Testis (tissue), 3 donors: Measurements from ENCODE around the gene TTC7B. TPM values are rescaled to one million over a fixed set of nuclear protein-coding genes. Genes with fewer than 3 reads are reported as not detected.

Experiments
- DNase-seq: peaks from one replicate; pipeline ENCODE4 v3.0.0-alpha.2; 2019
- H3K27ac ChIP-seq, 2 donors: fragments of 200-600 bp; sonication (generic); one replicate each; pipeline ENCODE4 v1.5.1; 2019
- H3K27me3 ChIP-seq: fragments of 200-600 bp; sonication (generic); one replicate; pipeline ENCODE4 v1.5.1; 2019
- H3K36me3 ChIP-seq: fragments of 200-600 bp; sonication (generic); one replicate; pipeline ENCODE4 v1.5.1; 2017; ENCODE audit warnings: low read depth; ENCODE audit errors: missing control alignments
- H3K4me1 ChIP-seq: fragments of 200-600 bp; sonication (generic); one replicate; pipeline ENCODE4 v1.5.1; 2019
- H3K4me3 ChIP-seq, 2 donors: fragments of 200-600 bp; sonication (generic); one replicate each; pipeline ENCODE4 v1.5.1; 2017 to 2019
- H3K9me3 ChIP-seq: fragments of 200-600 bp; sonication (generic); one replicate; pipeline ENCODE4 v1.5.1; 2017
- POLR2A ChIP-seq: fragments of 450-650 bp; IDR thresholded peaks from one replicate; pipeline ENCODE4 v1.6.1; 2017; ENCODE audit warnings: antibody characterized with exemption, mild to moderate bottlenecking, moderate library complexity
- WGBS, 2 donors: methylation state at CpG; one replicate each; pipeline ENCODE4 v1.1.5; 2018; 5-methylcytosine and 5-hydroxymethylcytosine counted together
- intact Hi-C: fragments of 100-400 bp; cut with DNase I; formaldehyde crosslinking; loops from one replicate; pipeline ENCODE4 v1.15.1; 2023; ENCODE audit warnings: low total_unique reads
- polyA plus RNA-seq: library from polyadenylated mRNA; stranded (reverse); fragments of 350-450 nt; fragmentation: Illumina TruSeq; extraction: RNeasy Lipid Tissue Mini Kit (QIAGEN cat#74804); gene quantifications from one replicate; pipeline ENCODE4 v1.2.3, GENCODE V29; 2014; ENCODE audit warnings: low read depth, low replicate concordance; ENCODE audit not compliant: insufficient read depth
- total RNA-seq, 2 donors: library from RNA; depleted of rRNA; stranded (reverse); fragments of >200 nt; gene quantifications; one replicate each; pipeline ENCODE4 v1.2.3, GENCODE V29; 2016
- TF ChIP-seq, protein P1 (sequence below), 3 experiments: fragments of 450-650 bp in 2 of 3; fragments of 200-600 bp in 1 of 3; sonication (generic) in 1 of 3; IDR thresholded peaks; one replicate each; pipeline ENCODE4 v1.5.1; 2016 to 2019; ENCODE audit warnings: antibody characterized with exemption in 3 of 3, mild to moderate bottlenecking in 2 of 3, moderate library complexity in 1 of 3

The TTC7B gene
- total and polyA plus RNA-seq, 3 donors from 2014 or later, result 11.3 to 17.0 (median 12.1) TPM

GRCh38 chr14:90551070-90551704 is 265.0 kb downstream of the TTC7B start:
- intact Hi-C loops, result no loop called here

DNA sequence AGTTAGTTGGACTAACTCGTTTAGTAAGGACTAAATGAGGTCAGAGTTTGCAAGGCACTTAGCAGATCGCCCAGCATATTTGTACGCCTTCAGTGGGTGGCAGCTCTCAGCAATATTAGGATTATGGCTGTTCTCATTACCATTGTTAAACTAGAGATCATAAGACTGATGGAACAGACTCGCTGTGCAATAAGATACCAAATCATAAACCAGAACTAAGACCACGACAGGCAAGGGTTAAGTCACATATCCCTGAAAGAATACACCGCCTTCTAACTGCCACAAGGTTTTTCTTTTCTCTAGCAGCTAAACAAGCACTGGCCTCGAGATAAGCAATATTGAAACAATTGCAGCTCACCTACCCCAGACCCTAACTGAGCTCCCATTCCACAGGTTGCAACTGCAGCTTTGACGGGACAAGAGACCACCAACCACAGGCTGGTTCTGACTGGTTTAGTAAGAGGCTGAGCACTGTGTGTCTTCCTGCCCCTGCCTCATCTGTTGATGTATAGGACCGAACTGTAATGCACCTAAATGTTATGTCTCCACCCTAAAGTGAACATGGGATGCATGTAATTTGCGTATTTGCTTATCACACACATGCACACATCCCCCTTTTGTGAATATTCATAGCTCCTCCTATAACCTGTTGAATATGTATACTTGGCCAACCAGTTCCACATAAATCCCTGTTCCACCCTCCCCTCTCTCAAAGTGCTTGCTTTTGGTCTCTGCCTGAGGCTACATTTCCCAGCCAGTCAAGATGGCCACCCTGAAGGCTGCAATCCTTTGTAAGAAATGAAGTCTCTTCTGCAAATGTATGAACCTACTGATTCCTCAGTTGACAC is 266.2 kb downstream of the TTC7B start:
- Histone ChIP-seq H3K27ac (no peak overlapping the region), H3K4me1 (peaks cover 32% of the 10 kb centered on the region), H3K36me3 (no peaks in the 10 kb centered on the region), H3K27me3 (no peaks in the 10 kb centered on the region), H3K4me3 (no peak overlapping the region), H3K9me3 (no peaks in the 10 kb centered on the region)
- intact Hi-C loops, result no loop called here
- DNase-seq, result no peak
- TF ChIP-seq, protein P1, sequence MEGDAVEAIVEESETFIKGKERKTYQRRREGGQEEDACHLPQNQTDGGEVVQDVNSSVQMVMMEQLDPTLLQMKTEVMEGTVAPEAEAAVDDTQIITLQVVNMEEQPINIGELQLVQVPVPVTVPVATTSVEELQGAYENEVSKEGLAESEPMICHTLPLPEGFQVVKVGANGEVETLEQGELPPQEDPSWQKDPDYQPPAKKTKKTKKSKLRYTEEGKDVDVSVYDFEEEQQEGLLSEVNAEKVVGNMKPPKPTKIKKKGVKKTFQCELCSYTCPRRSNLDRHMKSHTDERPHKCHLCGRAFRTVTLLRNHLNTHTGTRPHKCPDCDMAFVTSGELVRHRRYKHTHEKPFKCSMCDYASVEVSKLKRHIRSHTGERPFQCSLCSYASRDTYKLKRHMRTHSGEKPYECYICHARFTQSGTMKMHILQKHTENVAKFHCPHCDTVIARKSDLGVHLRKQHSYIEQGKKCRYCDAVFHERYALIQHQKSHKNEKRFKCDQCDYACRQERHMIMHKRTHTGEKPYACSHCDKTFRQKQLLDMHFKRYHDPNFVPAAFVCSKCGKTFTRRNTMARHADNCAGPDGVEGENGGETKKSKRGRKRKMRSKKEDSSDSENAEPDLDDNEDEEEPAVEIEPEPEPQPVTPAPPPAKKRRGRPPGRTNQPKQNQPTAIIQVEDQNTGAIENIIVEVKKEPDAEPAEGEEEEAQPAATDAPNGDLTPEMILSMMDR (IDR thresholded peaks at IDR 0.05), result no peak
- TF ChIP-seq POLR2A, result no peak
- WGBS, 2 donors, result 80 to 84% methylated on average over 10 of the region's 10 CpGs

More at GRCh38 chr14:90551070-90551704, 265.0 kb downstream of the TTC7B start:
- Histone ChIP-seq H3K9me3 (no peaks in the 10 kb centered on the region), H3K27ac (peak overlapping the region in 1 of 2 donors; percentile 59), H3K4me3 (no peak overlapping the region), H3K4me1 (peaks cover 31% of the 10 kb centered on the region), H3K27me3 (no peaks in the 10 kb centered on the region), H3K36me3 (no peaks in the 10 kb centered on the region)
- 68 to 69% methylated on average over 6 of the region's 6 CpGs for WGBS, 2 donors
- DNase-seq, result peak; percentile 59
- TF ChIP-seq, protein P1 (IDR thresholded peaks at IDR 0.05), result no peak
- no peak for TF ChIP-seq POLR2A

DNA sequence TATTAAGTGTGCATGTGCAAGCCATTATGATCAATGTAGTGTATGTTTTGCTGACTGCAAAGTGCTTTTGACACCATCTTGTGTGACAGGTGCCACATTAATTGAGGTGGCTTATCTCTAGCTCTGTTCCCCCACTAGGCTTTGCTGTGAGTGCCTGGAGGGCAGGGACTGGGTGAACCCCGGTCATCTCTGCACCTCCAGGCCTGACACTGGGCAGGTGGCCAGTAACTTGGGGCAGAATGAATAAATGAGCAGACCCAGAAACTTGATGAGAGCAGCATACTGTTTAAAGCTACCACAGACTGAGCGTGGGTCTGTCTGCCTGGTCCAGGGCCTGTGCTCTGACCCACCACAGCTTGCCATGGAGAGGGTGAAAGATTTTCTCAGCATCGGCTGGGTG is 267.8 kb downstream of the TTC7B start:
- intact Hi-C loops, result no loop called here
- H3K4me1 ChIP-seq, result peaks cover 24% of the 10 kb centered on the region
- DNase-seq, result no peak
- H3K27ac ChIP-seq, result no peak overlapping the region
- no peak overlapping the region for H3K4me3 ChIP-seq
- TF ChIP-seq, protein P1 (IDR thresholded peaks at IDR 0.05), result no peak
- TF ChIP-seq POLR2A, result no peak
- WGBS, 2 donors, result 87 to 90% methylated on average over 2 to 3 of the region's 3 CpGs
- H3K9me3 ChIP-seq, result no peaks in the 10 kb centered on the region
- no peaks in the 10 kb centered on the region for H3K36me3 ChIP-seq
- H3K27me3 ChIP-seq, result no peaks in the 10 kb centered on the region

GRCh38 chr14:90547968-90548367 is 268.3 kb downstream of the TTC7B start:
- Histone ChIP-seq H3K36me3 (no peaks in the 10 kb centered on the region), H3K27me3 (no peaks in the 10 kb centered on the region), H3K27ac (no peak overlapping the region), H3K4me1 (peaks cover 24% of the 10 kb centered on the region), H3K4me3 (no peak overlapping the region), H3K9me3 (no peaks in the 10 kb centered on the region)
- 74 to 89% methylated on average over 3 of the region's 3 CpGs for WGBS, 2 donors
- TF ChIP-seq, protein P1 (IDR thresholded peaks at IDR 0.05), result no peak
- TF ChIP-seq POLR2A, result no peak
- intact Hi-C loops, result no loop called here
- DNase-seq, result no peak
